ENCODE data around the gene F12. TPM values are rescaled to one million over a fixed set of nuclear protein-coding genes. Genes with fewer than 3 reads are reported as not detected.
A peak's percentile ranks its signal among the peaks of the same experiment; 100 is the strongest.

The F12 gene
- total RNA-seq, 1 experiment from 2014 or later, result 13.4 TPM

- CTCF ChIA-PET, result interaction anchor here (0.7 to 3.3 kb wide), 7 partner anchors 14 to 128 kb away, joined by 3 to 29 read pairs (median 6); partner anchors contain the start of gene GRK6
- H3K9me3 ChIP-seq (ENCODE audit: control insufficient read depth, insufficient read depth, low read depth, low read length), result no peaks in the 10 kb centered on the region
- TF ChIP-seq CTCF (IDR thresholded peaks at IDR 0.05) (no peak), SIN3A (IDR thresholded peaks at IDR 0.05; ENCODE audit: borderline replicate concordance, insufficient read depth, low read depth, low read length) (no peak), REST (IDR thresholded peaks at IDR 0.05; ENCODE audit: insufficient read depth in 1 of 2, low read depth in 2 of 2, low read length in 1 of 2) (no peak), TCF7L2 (IDR thresholded peaks at IDR 0.05; ENCODE audit: low read depth, low read length) (no peak), POLR2AphosphoS5 (IDR thresholded peaks at IDR 0.05; ENCODE audit: low read depth, low read length) (no peak)
- H3K27me3 ChIP-seq (ENCODE audit: control insufficient read depth, insufficient read depth, low read length), result no peaks in the 10 kb centered on the region
- H3K36me3 ChIP-seq (ENCODE audit: control insufficient read depth, insufficient read depth, low read length), result peaks cover 3% of the 10 kb centered on the region; the same call in 1 of the 2 replicates
- POLR2A ChIA-PET, result interaction anchor here (0.6 to 0.7 kb wide), 2 partner anchors 75 to 101 kb away, joined by 4 to 6 read pairs; no protein-coding TSS in a partner anchor
- DNase-seq (ENCODE audit: low read depth, low spot score), result no peak
- in situ Hi-C loops (cut with HindIII; ENCODE audit: low pct_unique_long_range_greater_than_20kb, low sequenced_read_pairs), result no loop called here
- intact Hi-C loops (cut with micrococcal nuclease; ENCODE audit: unreplicated experiment), result loop anchor here (10.0 kb wide), 1 partner anchor 139 kb away; the partner anchor contains the start of gene MXD3
- peak; percentile 18 for ATAC-seq
- H3K27ac ChIP-seq (ENCODE audit: low read length), result peak overlapping the region; percentile 78
- BruUV-seq (replicated peaks), result no TSS peak
- H3K4me3 ChIP-seq (ENCODE audit: low read depth in 2 of 2, low read length in 2 of 2), result peak overlapping the region; percentile 50 to 61
- peaks cover 47% of the 10 kb centered on the region for H3K4me1 ChIP-seq (ENCODE audit: control insufficient read depth, insufficient read depth, low read length)
Measured at GRCh38 chr5:177453852-177454396, 44.6 kb upstream of the F12 start.

- H3K4me3 ChIP-seq (ENCODE audit: low read depth in 2 of 2, low read length in 2 of 2), result no peak overlapping the region
- H3K27ac ChIP-seq (ENCODE audit: low read length), result no peak overlapping the region; the same call in 1 of the 2 replicates
- ChIA-PET POLR2A (interaction anchor here (0.5 kb wide), 1 partner anchor 27 kb away, joined by 4 read pairs; the partner anchor contains the start of gene GRK6), CTCF (interaction anchor here (0.5 to 3.3 kb wide), 4 partner anchors 13 to 87 kb away, joined by 3 to 29 read pairs (median 5); no protein-coding TSS in a partner anchor)
- in situ Hi-C loops (cut with HindIII; ENCODE audit: low pct_unique_long_range_greater_than_20kb, low sequenced_read_pairs), result no loop called here
- DNase-seq (ENCODE audit: low read depth, low spot score), result no peak
- ATAC-seq, result no peak
- H3K36me3 ChIP-seq (ENCODE audit: control insufficient read depth, insufficient read depth, low read length), result peaks cover 3% of the 10 kb centered on the region; the same call in 1 of the 2 replicates
- peaks cover 56% of the 10 kb centered on the region for H3K4me1 ChIP-seq (ENCODE audit: control insufficient read depth, insufficient read depth, low read length)
- intact Hi-C loops (cut with micrococcal nuclease; ENCODE audit: unreplicated experiment), result loop anchor here (10.0 kb wide), 1 partner anchor 138 kb away; the partner anchor contains the start of gene MXD3
- no peaks in the 10 kb centered on the region for H3K27me3 ChIP-seq (ENCODE audit: control insufficient read depth, insufficient read depth, low read length)
- H3K9me3 ChIP-seq (ENCODE audit: control insufficient read depth, insufficient read depth, low read depth, low read length), result no peaks in the 10 kb centered on the region
- TF ChIP-seq REST (IDR thresholded peaks at IDR 0.05; ENCODE audit: insufficient read depth in 1 of 2, low read depth in 2 of 2, low read length in 1 of 2) (no peak), SIN3A (IDR thresholded peaks at IDR 0.05; ENCODE audit: borderline replicate concordance, insufficient read depth, low read depth, low read length) (no peak), POLR2AphosphoS5 (IDR thresholded peaks at IDR 0.05; ENCODE audit: low read depth, low read length) (no peak), TCF7L2 (IDR thresholded peaks at IDR 0.05; ENCODE audit: low read depth, low read length) (no peak), CTCF (IDR thresholded peaks at IDR 0.05) (no peak)
- BruUV-seq (replicated peaks), result no TSS peak
Measured at GRCh38 chr5:177452688-177453638, 43.6 kb upstream of the F12 start.

All from Panc1 (cell line).